IMR-90 (cell line): ENCODE measurements around the gene WBP1. TPM values are rescaled to one million over a fixed set of nuclear protein-coding genes. Genes with fewer than 3 reads are reported as not detected.
"Not testable (repeated sequence)": the region's sequence is repeated elsewhere in the genome, so short reads cannot be mapped to it uniquely, and the experiment has no call there.

Source experiments
- ATAC-seq: fragments of 200-7000 bp; cut with Tn5 transposase; 2 replicates; pipeline ENCODE4 v1.9.1; 2020; ENCODE audit warnings: low read depth, mild to moderate bottlenecking, moderate library complexity
- BruUV-seq: library from RNA; stranded (reverse); fragments of 400-500 nt; replicated peaks from 2 replicates; lab custom pipeline; 2021; lab: Mats Ljungman, UMichigan
- CTCF ChIA-PET: fragments of 300-600 bp; formaldehyde crosslinking; extraction: SDS; loops from one replicate; lab custom pipeline; 2021; ENCODE audit warnings: antibody characterized with exemption; lab: Yijun Ruan, JAX
- POLR2A ChIA-PET: fragments of 300-600 bp; sonication (Branson Sonifier 250); formaldehyde crosslinking; loops from one replicate; lab custom pipeline; 2022; ENCODE audit warnings: antibody characterized with exemption; ENCODE audit not compliant: unreplicated experiment; lab: Charles Lee
- DNase-seq: peaks from one replicate; pipeline ENCODE4 v3.0.0; 2013
- H2AFZ ChIP-seq: replicated peaks from 2 replicates; pipeline ENCODE3; 2013; ENCODE audit warnings: low read length, mild to moderate bottlenecking; ENCODE audit not compliant: poor library complexity
- H2AK5ac ChIP-seq: 2 replicates; pipeline ENCODE4 v1.6.1; 2013; ENCODE audit warnings: low read depth, low read length, inconsistent platforms
- H2AK9ac ChIP-seq: replicated peaks from 2 replicates; pipeline ENCODE3; 2013; ENCODE audit warnings: mild to moderate bottlenecking, low read depth, low read length, moderate library complexity; ENCODE audit not compliant: poor library complexity
- H2BK120ac ChIP-seq: 2 replicates; pipeline ENCODE4 v1.6.1; 2013; ENCODE audit warnings: low read depth, low read length, inconsistent platforms
- H2BK15ac ChIP-seq: 3 replicates; pipeline ENCODE4 v1.6.1; 2013; ENCODE audit warnings: low read depth, low read length, inconsistent platforms
- H2BK20ac ChIP-seq: 2 replicates; pipeline ENCODE4 v1.6.1; 2013; ENCODE audit warnings: low read depth, mild to moderate bottlenecking, inconsistent platforms, low read length, moderate library complexity
- H2BK5ac ChIP-seq: 2 replicates; pipeline ENCODE4 v1.6.1; 2013; ENCODE audit warnings: mild to moderate bottlenecking, low read depth, low read length, inconsistent platforms; ENCODE audit not compliant: poor library complexity, severe bottlenecking
- H3K14ac ChIP-seq: replicated peaks from 2 replicates; pipeline ENCODE4 v1.6.1; 2013; ENCODE audit warnings: low read depth, low read length, inconsistent platforms
- H3K18ac ChIP-seq: 2 replicates; pipeline ENCODE4 v1.6.1; 2013; ENCODE audit warnings: low read depth, low read length, control low read depth
- H3K23ac ChIP-seq: 2 replicates; pipeline ENCODE4 v1.6.1; 2013; ENCODE audit warnings: low read depth, low read length, inconsistent platforms
- H3K27ac ChIP-seq: 2 replicates; pipeline ENCODE4 v1.5.1; 2013; ENCODE audit warnings: mild to moderate bottlenecking, control low read depth, low read length; ENCODE audit not compliant: insufficient read depth
- H3K27me3 ChIP-seq: 2 replicates; pipeline ENCODE4 v1.6.1; 2013; ENCODE audit warnings: low read length; ENCODE audit not compliant: control insufficient read depth, insufficient read depth
- H3K36me3 ChIP-seq: 2 replicates; pipeline ENCODE4 v1.6.1; 2013; ENCODE audit warnings: low read length, mixed read lengths; ENCODE audit not compliant: control insufficient read depth, insufficient read depth
- H3K4ac ChIP-seq: 2 replicates; pipeline ENCODE4 v1.6.1; 2013; ENCODE audit warnings: low read depth, low read length, inconsistent platforms
- H3K4me1 ChIP-seq: 2 replicates; pipeline ENCODE4 v1.6.1; 2013; ENCODE audit warnings: low read length, mixed read lengths; ENCODE audit not compliant: control insufficient read depth, insufficient read depth
- H3K4me2 ChIP-seq: 2 replicates; pipeline ENCODE4 v1.6.1; 2013; ENCODE audit warnings: low read depth, mild to moderate bottlenecking, control low read depth, low read length, moderate library complexity
- H3K4me3 ChIP-seq: 2 replicates; pipeline ENCODE4 v1.5.1; 2013; ENCODE audit warnings: low read depth, mild to moderate bottlenecking, control low read depth, low read length, moderate library complexity; ENCODE audit not compliant: insufficient read depth
- H3K56ac ChIP-seq: 2 replicates; pipeline ENCODE4 v1.6.1; 2013; ENCODE audit warnings: low read length, inconsistent platforms; ENCODE audit not compliant: insufficient read depth; ENCODE audit errors: extremely low read depth
- H3K79me1 ChIP-seq, 2 experiments: 2 replicates each; pipeline ENCODE4 v1.6.1; 2013; ENCODE audit warnings: low read length in 2 of 2, inconsistent platforms in 1 of 2, low read depth in 1 of 2
- H3K9ac ChIP-seq: 2 replicates; pipeline ENCODE4 v1.6.1; 2013; ENCODE audit warnings: low read depth, low read length, control low read depth
- H3K9me1 ChIP-seq: 2 replicates; pipeline ENCODE4 v1.6.1; 2013; ENCODE audit warnings: low read length, inconsistent platforms; ENCODE audit not compliant: insufficient read depth
- H3K9me3 ChIP-seq: 2 replicates; pipeline ENCODE4 v1.6.1; 2013; ENCODE audit warnings: low read length; ENCODE audit not compliant: control insufficient read depth, insufficient read depth
- H4K20me1 ChIP-seq: 2 replicates; pipeline ENCODE4 v1.6.1; 2013; ENCODE audit warnings: low read length, inconsistent platforms; ENCODE audit not compliant: insufficient read depth
- H4K5ac ChIP-seq: 2 replicates; pipeline ENCODE4 v1.6.1; 2013; ENCODE audit warnings: mild to moderate bottlenecking, low read depth, low read length, control low read depth
- H4K8ac ChIP-seq, 2 experiments: 2 replicates each; pipeline ENCODE4 v1.6.1; 2013; ENCODE audit warnings: low read depth in 2 of 2, low read length in 2 of 2, control low read depth in 1 of 2, inconsistent platforms in 1 of 2
- H4K91ac ChIP-seq: 2 replicates; pipeline ENCODE4 v1.6.1; 2013; ENCODE audit warnings: low read depth, low read length, inconsistent platforms; ENCODE audit not compliant: insufficient read depth
- NFE2L2 ChIP-seq: fragments of 150-350 bp; IDR thresholded peaks from 2 replicates; pipeline ENCODE4 v1.6.1; 2016; ENCODE audit warnings: low read depth, mild to moderate bottlenecking, low read length
- WGBS, 2 experiments: methylation state at CpG; one replicate each; pipeline versions ENCODE4 v1.1.5 to v1.1.7; 2013; ENCODE audit warnings: missing lambda C conversion rate in 2 of 2; ENCODE audit not compliant: insufficient read length in 1 of 2; ENCODE audit errors: extremely low coverage in 2 of 2; 5-methylcytosine and 5-hydroxymethylcytosine counted together
- dilution Hi-C: fragments of 300-500 bp; cut with HindIII; formaldehyde crosslinking; loops from one replicate; pipeline ENCODE4 v1.14.3; 2018; ENCODE audit warnings: low sequenced_read_pairs; ENCODE audit not compliant: unreplicated experiment
- in situ Hi-C: fragments of 300-500 bp; cut with MboI; formaldehyde crosslinking; loops from 3 replicates; pipeline ENCODE4 v1.14.3; 2019; ENCODE audit warnings: low sequenced_read_pairs, inconsistent platforms, mixed read lengths
- intact Hi-C: fragments of 100-400 bp; cut with micrococcal nuclease; formaldehyde crosslinking; loops from 2 replicates; pipeline ENCODE4 v1.10.0; 2022
- polyA plus RNA-seq, 3 experiments: library from polyadenylated mRNA; depleted of rRNA; stranded (reverse); fragments of >200 nt; gene quantifications; 2 replicates each; pipeline ENCODE4 v1.2.3, GENCODE V29; 2012; ENCODE audit warnings: low replicate concordance in 1 of 3
- total RNA-seq: library from RNA; depleted of rRNA; stranded (reverse); fragments of >200 nt; gene quantifications from 2 replicates; pipeline ENCODE4 v1.2.3, GENCODE V29; 2012
- TF ChIP-seq, protein P1 (sequence below): fragments of 150-350 bp; IDR thresholded peaks from 2 replicates; pipeline ENCODE4 v1.6.1; 2016; ENCODE audit warnings: low read depth, mild to moderate bottlenecking, low read length, moderate library complexity, borderline replicate concordance

Gene WBP1
- total and polyA plus RNA-seq, 2 of the 4 experiments (the other 2 are of a cell fraction): 22.9 to 78.5 TPM

GRCh38 chr2:74458938-74459363 is 713 bp downstream of the WBP1 start:
- peak overlapping the region; percentile 97 for H2AK9ac ChIP-seq
- no peak for DNase-seq
- peaks cover 18 to 53% of the 10 kb centered on the region in 2 experiments for H3K79me1 ChIP-seq
- 0 out of 2 replicates have a peak, but pooled peaks cover 3% of the 10 kb centered on the region for H3K9me1 ChIP-seq
- CTCF ChIA-PET: no interaction called here
- TF ChIP-seq, protein P1, sequence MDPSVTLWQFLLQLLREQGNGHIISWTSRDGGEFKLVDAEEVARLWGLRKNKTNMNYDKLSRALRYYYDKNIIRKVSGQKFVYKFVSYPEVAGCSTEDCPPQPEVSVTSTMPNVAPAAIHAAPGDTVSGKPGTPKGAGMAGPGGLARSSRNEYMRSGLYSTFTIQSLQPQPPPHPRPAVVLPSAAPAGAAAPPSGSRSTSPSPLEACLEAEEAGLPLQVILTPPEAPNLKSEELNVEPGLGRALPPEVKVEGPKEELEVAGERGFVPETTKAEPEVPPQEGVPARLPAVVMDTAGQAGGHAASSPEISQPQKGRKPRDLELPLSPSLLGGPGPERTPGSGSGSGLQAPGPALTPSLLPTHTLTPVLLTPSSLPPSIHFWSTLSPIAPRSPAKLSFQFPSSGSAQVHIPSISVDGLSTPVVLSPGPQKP: no peak
- TF ChIP-seq NFE2L2: no peak
- no peaks in the 10 kb centered on the region for H3K27me3 ChIP-seq
- WGBS, 2 experiments: no CpG with 5 or more reads among the region's 10 CpGs
- peak overlapping the region; percentile 86 for H3K9ac ChIP-seq
- intact Hi-C loops (no loop called here), in situ Hi-C loops (no loop called here), dilution Hi-C loops (no loop called here)
- peak overlapping the region; percentile 83; the same call in 1 of the 2 replicates for H4K91ac ChIP-seq
- POLR2A ChIA-PET: interaction anchor here (0.9 kb wide), 1 partner anchor 24 kb away, joined by 5 read pairs; the partner anchor contains the start of genes CCDC142 and TTC31
- peak overlapping the region; percentile 56 for H2BK5ac ChIP-seq
- H2AFZ ChIP-seq: peak overlapping the region; percentile 77
- no TSS peak for BruUV-seq
- no peak overlapping the region for H2BK120ac ChIP-seq
- peak overlapping the region; percentile 92 for H3K56ac ChIP-seq
- peak overlapping the region; percentile 87 for H3K4me2 ChIP-seq
- H3K4ac ChIP-seq: peak overlapping the region; percentile 96
- no peak overlapping the region for H2BK20ac ChIP-seq
- peak overlapping the region; percentile 70 for H3K27ac ChIP-seq
- H3K18ac ChIP-seq: no peak overlapping the region
- H4K8ac ChIP-seq: peak overlapping the region; percentile 66 to 95
- peak overlapping the region; percentile 78 for H4K5ac ChIP-seq
- peak overlapping the region; percentile 94 for H3K23ac ChIP-seq
- H4K20me1 ChIP-seq: no peaks in the 10 kb centered on the region
- ATAC-seq: no peak
- peak overlapping the region; percentile 97 for H3K14ac ChIP-seq
- H3K9me3 ChIP-seq: no peaks in the 10 kb centered on the region
- H2BK15ac ChIP-seq: peak overlapping the region; percentile 33; the same call in 1 of the 3 replicates
- peak overlapping the region; percentile 80 for H2AK5ac ChIP-seq
- peak overlapping the region; percentile 80 for H3K4me3 ChIP-seq
- H3K36me3 ChIP-seq: peaks cover 21% of the 10 kb centered on the region
- H3K4me1 ChIP-seq: peaks cover 10% of the 10 kb centered on the region

DNA sequence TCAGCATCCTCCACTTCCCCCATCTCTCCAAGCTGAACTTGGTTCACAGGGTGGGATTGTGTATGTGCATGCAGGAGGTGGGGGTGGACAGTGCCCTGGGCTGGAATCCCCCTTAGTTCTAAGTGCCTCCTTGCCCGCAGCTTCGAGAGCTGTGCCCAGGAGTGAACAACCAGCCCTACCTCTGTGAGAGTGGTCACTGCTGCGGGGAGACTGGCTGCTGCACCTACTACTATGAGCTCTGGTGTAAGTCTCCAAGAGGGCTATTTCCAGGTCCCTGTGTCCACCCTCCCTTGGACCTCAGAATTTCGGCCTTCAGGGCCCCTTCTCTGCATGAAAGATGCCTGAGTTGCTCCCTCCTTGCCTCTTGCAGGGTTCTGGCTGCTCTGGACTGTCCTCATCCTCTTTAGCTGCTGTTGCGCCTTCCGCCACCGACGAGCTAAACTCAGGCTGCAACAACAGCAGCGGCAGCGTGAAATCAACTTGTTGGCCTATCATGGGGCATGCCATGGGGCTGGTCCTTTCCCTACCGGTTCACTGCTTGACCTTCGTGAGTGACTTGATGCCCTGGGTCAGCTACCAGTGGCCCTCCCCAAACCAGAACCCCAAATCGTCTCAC is 1.4 kb downstream of the WBP1 start:
- CTCF ChIA-PET, H2AFZ ChIP-seq, H3K14ac ChIP-seq, H2BK120ac ChIP-seq, H3K9me3 ChIP-seq, BruUV-seq, in situ Hi-C loops, intact Hi-C loops, ATAC-seq, H2BK15ac ChIP-seq, H3K27ac ChIP-seq, H3K9me1 ChIP-seq, H2BK5ac ChIP-seq, H4K20me1 ChIP-seq, H3K27me3 ChIP-seq, H2BK20ac ChIP-seq, H3K56ac ChIP-seq, H3K18ac ChIP-seq, dilution Hi-C loops, H3K4me3 ChIP-seq, H4K91ac ChIP-seq, POLR2A ChIA-PET, DNase-seq: not testable (repeated sequence)
- peak overlapping the region; percentile 43; the same call in 1 of the 2 replicates for H3K4ac ChIP-seq
- H4K5ac ChIP-seq: peak overlapping the region; percentile 11; the same call in 1 of the 2 replicates
- H3K79me1 ChIP-seq: peaks cover 18 to 60% of the 10 kb centered on the region in 2 experiments
- H3K4me2 ChIP-seq: peak overlapping the region; percentile 31; the same call in 1 of the 2 replicates
- H2AK9ac ChIP-seq: peak overlapping the region; percentile 44
- WGBS, 2 experiments: 93% methylated on average over 9 of the region's 13 CpGs; no CpG with 5 or more reads in 1 of the 2 experiments
- peak overlapping the region in 1 of 2 experiments; percentile 95; a peak in 1 of 4 replicates for H4K8ac ChIP-seq
- H3K36me3 ChIP-seq: peaks cover 21% of the 10 kb centered on the region
- peak overlapping the region; percentile 62; the same call in 1 of the 2 replicates for H2AK5ac ChIP-seq
- peak overlapping the region; percentile 12; the same call in 1 of the 2 replicates for H3K23ac ChIP-seq
- 0 out of 2 replicates have a peak overlapping the region, but pooled peaks have one; percentile 13 for H3K9ac ChIP-seq
- H3K4me1 ChIP-seq: peaks cover 13% of the 10 kb centered on the region
